Naive B cell (primary cell): ENCODE data around the gene TRAF3. TPM values are rescaled to one million over a fixed set of nuclear protein-coding genes. Genes with fewer than 3 reads are reported as not detected.
A peak's percentile ranks its signal among the peaks of the same experiment; 100 is the strongest.
"Not testable (repeated sequence)": the region's sequence is repeated elsewhere in the genome, so short reads cannot be mapped to it uniquely, and the experiment has no call there.

Experiments
- ATAC-seq, 2 donors: fragments of 150-1000 bp; cut with Tn5 transposase; 2 replicates each; pipeline ENCODE4 v1.10.0; 2021; ENCODE audit warnings: low read depth in 2 of 2, mild to moderate bottlenecking in 2 of 2, moderate library complexity in 2 of 2
- DNase-seq: peaks from one replicate; pipeline ENCODE4 v3.0.0; 2022
- H3K27ac Mint-ChIP-seq, 6 donors: one replicate each; pipeline ENCODE4 v1.8.0; 2020 to 2022; ENCODE audit warnings: mild to moderate bottlenecking in 6 of 6, mixed read lengths in 6 of 6, moderate library complexity in 5 of 6, inconsistent platforms in 2 of 6
- H3K27me3 Mint-ChIP-seq, 3 donors: one replicate each; pipeline ENCODE4 v1.8.0; 2021 to 2022; ENCODE audit warnings: mixed read lengths in 3 of 3, mild to moderate bottlenecking in 1 of 3
- H3K36me3 Mint-ChIP-seq, 2 donors: one replicate each; pipeline ENCODE4 v1.8.0; 2020 to 2022; ENCODE audit warnings: mixed read lengths in 2 of 2, inconsistent platforms in 1 of 2, mild to moderate bottlenecking in 1 of 2
- H3K4me1 Mint-ChIP-seq, 3 donors: one replicate each; pipeline ENCODE4 v1.8.0; 2020 to 2022; ENCODE audit warnings: mixed read lengths in 3 of 3, inconsistent platforms in 1 of 3, mild to moderate bottlenecking in 1 of 3, moderate library complexity in 1 of 3
- H3K4me3 Mint-ChIP-seq, 8 donors: one replicate each; pipeline ENCODE4 v1.8.0; 2020 to 2022; ENCODE audit warnings: mild to moderate bottlenecking in 8 of 8, mixed read lengths in 8 of 8, moderate library complexity in 8 of 8, inconsistent platforms in 2 of 8
- H3K9me3 Mint-ChIP-seq, 7 donors: one replicate each; pipeline ENCODE4 v1.8.0; 2020 to 2022; ENCODE audit warnings: mixed read lengths in 7 of 7, mild to moderate bottlenecking in 5 of 7, inconsistent platforms in 2 of 7, moderate library complexity in 1 of 7
- polyA plus RNA-seq, 6 donors: library from polyadenylated mRNA; unstranded; fragments of 300-500 nt; fragmentation: Illumina TruSeq; gene quantifications; one replicate each; pipeline ENCODE4 v1.2.3, GENCODE V29; 2021; ENCODE audit warnings: low read depth in 6 of 6

TRAF3 gene
- polyA plus RNA-seq, 6 donors from 2014 or later = 22.2 to 36.7 (median 27.0) TPM

DNA sequence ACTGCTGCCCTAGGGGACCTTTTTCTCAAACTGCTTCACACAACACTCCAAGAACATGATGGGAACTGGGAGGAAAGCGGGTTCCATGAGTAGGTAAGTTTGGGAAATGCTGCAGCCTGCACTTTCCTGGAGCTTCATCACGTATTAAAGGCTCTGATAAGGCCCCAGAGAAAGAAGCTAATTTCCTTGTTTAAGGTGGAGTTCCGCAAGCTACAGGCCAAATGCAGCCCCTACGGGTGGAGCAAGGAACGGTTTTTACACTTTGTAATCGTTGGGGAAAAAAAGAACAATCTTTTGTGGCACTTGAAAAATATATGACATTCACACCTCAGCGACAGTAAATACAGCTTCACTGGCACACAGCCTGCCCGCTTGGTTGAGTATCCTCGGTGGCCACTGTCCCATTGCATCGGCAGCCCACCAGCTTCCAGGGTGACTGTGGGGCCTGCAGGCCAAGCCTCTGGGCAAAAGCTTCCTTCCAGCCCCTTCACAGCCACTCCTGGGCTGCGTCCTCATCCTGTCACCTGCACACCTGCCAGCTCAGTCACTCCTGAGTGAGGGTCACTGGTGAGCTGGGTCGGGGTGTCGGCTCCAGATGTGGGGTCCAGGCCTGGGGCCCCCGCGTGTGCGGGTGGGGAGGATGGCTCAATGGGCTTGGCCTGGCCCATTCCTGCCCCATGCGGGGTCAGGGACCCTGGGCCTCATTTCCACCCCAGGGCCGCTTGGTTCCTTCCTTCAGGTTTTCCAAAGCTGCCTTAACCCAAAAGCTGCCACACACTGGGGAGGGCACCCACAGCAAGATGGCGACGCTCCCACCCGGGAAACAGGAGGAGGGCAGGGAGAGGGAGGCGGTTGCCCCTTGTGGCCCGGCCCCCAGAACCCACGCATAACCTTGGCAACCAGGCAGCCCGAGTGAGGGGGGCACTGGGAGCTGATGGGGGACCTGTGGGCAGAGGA is 147.7 kb downstream of the TRAF3 start:
- ATAC-seq = no peak
- Mint-ChIP-seq H3K27me3 (peaks cover 6 to 23% (median 12%) of the 10 kb centered on the region in 3 donors), H3K4me1 (peaks cover 17 to 25% (median 23%) of the 10 kb centered on the region in 3 donors), H3K9me3 (no peaks in the 10 kb centered on the region), H3K36me3 (peaks cover 0 to 7% of the 10 kb centered on the region in 2 donors), H3K27ac (no peak overlapping the region), H3K4me3 (peak overlapping the region in 5 of 8 donors; percentile 33 to 59 (median 45))
- no peak for DNase-seq

- peaks cover 6 to 23% (median 12%) of the 10 kb centered on the region in 3 donors for H3K27me3 Mint-ChIP-seq
- H3K36me3 Mint-ChIP-seq = peaks cover 0 to 7% of the 10 kb centered on the region in 2 donors
- H3K4me3 Mint-ChIP-seq = peak overlapping the region in 2 of 8 donors; percentile 2 to 64
- no peak for ATAC-seq
- H3K27ac Mint-ChIP-seq = peak overlapping the region in 1 of 6 donors; percentile 85
- H3K4me1 Mint-ChIP-seq = peaks cover 17 to 25% (median 23%) of the 10 kb centered on the region in 3 donors
- H3K9me3 Mint-ChIP-seq = no peaks in the 10 kb centered on the region
- DNase-seq = no peak
Observed at GRCh38 chr14:102925646-102926045, 148.4 kb downstream of the TRAF3 start.

GRCh38 chr14:102926104-102926503 is 148.9 kb downstream of the TRAF3 start:
- H3K36me3 Mint-ChIP-seq = peaks cover 0 to 7% of the 10 kb centered on the region in 2 donors
- no peaks in the 10 kb centered on the region for H3K9me3 Mint-ChIP-seq
- H3K4me3 Mint-ChIP-seq = peak overlapping the region in 4 of 8 donors; percentile 2 to 64 (median 30)

GRCh38 chr14:102926840-102927239 is 149.6 kb downstream of the TRAF3 start:
- H3K4me3 Mint-ChIP-seq = peak overlapping the region in 2 of 8 donors; percentile 74 to 81
- H3K9me3 Mint-ChIP-seq, H3K36me3 Mint-ChIP-seq, H3K27ac Mint-ChIP-seq, DNase-seq, ATAC-seq: not testable (repeated sequence)
- peaks cover 6 to 28% (median 12%) of the 10 kb centered on the region in 3 donors for H3K27me3 Mint-ChIP-seq
- peaks cover 17 to 25% (median 23%) of the 10 kb centered on the region in 3 donors for H3K4me1 Mint-ChIP-seq

More at GRCh38 chr14:102926104-102926503, 148.9 kb downstream of the TRAF3 start:
- Mint-ChIP-seq H3K27ac (peak overlapping the region in 2 of 6 donors; percentile 46 to 85), H3K4me1 (peaks cover 17 to 25% (median 23%) of the 10 kb centered on the region in 3 donors), H3K27me3 (peaks cover 6 to 23% (median 12%) of the 10 kb centered on the region in 3 donors)
- ATAC-seq (no peak), DNase-seq (no peak)

- ATAC-seq (no peak), DNase-seq (no peak)
- Mint-ChIP-seq H3K9me3 (no peaks in the 10 kb centered on the region), H3K4me1 (peaks cover 17 to 25% (median 23%) of the 10 kb centered on the region in 3 donors), H3K27ac (peak overlapping the region in 3 of 6 donors; percentile 56 to 92 (median 60)), H3K4me3 (peak overlapping the region; percentile 57 to 90 (median 78)), H3K36me3 (peaks cover 0 to 7% of the 10 kb centered on the region in 2 donors), H3K27me3 (peaks cover 6 to 32% (median 12%) of the 10 kb centered on the region in 3 donors)
Observed at GRCh38 chr14:102927346-102927877, 150.2 kb downstream of the TRAF3 start.

DNA sequence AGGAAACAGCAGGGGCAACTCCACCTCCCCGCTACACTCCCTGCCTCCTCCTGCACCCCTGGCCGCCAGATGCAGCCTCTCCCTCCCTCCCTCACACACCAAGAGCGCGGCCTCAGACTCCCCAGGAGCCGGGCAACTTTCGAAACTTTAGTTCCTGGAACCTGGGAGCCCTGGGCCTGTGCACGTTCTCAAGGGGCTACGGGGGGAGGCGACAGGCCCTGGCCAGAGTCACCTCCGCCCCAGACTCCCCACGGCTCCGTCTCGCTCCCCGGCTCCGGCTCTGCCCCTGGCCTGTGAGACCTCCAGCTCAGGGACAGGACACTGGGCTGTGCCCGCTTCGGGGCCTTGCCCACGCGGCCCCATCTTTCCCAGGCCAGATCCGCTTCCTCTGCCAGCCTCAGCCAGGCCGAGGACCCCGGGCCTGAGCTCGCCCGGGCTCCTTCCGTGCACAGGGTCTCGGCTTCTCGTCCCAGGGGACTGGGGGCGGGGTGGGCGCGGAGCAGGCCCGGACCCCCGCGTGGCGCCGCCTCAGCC is 150.7 kb downstream of the TRAF3 start:
- ATAC-seq = peak; percentile 19 to 35
- peak overlapping the region; percentile 74 to 94 (median 85) for H3K4me3 Mint-ChIP-seq
- peaks cover 6 to 31% (median 12%) of the 10 kb centered on the region in 3 donors for H3K27me3 Mint-ChIP-seq
- peaks cover 0 to 7% of the 10 kb centered on the region in 2 donors for H3K36me3 Mint-ChIP-seq
- H3K27ac Mint-ChIP-seq = peak overlapping the region in 4 of 6 donors; percentile 39 to 82 (median 58)
- DNase-seq = no peak
- no peaks in the 10 kb centered on the region for H3K9me3 Mint-ChIP-seq
- H3K4me1 Mint-ChIP-seq = peaks cover 17 to 24% (median 23%) of the 10 kb centered on the region in 3 donors

DNA sequence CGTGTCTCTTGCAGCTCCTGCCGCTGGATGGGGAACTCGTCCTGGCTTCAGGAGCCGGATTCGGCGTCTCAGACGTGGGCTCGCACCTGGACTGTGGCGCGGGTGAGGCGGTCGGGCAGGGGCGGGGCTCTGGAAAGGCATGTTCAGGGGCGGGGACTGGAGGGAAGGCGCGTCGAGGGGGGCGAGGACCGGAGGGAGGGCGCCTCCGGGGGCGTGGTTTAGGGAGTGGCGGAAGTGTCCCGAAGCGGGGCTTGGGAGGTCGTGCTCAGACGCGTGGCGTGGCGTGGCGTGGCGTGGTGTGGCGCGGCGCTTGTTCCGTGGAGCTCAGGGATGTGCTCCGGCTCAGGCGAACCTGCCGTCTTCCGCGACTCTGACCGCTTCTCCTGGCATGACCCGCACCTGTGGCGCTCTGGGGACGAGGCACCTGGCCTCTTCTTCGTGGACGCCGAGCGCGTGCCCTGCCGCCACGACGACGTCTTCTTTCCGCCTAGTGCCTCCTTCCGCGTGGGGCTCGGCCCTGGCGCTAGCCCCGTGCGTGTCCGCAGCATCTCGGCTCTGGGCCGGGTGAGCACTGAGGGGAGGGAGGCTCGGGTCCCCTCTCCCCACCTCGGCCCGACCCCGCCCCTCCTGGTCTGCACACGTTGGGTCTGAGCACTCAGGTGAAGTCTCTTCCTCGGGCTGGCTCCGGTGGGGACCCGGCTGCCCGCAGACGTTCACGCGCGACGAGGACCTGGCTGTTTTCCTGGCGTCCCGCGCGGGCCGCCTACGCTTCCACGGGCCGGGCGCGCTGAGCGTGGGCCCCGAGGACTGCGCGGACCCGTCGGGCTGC is 151.4 kb downstream of the TRAF3 start:
- Mint-ChIP-seq H3K27me3 (peaks cover 6 to 26% (median 12%) of the 10 kb centered on the region in 3 donors), H3K27ac (peak overlapping the region in 4 of 6 donors; percentile 39 to 87 (median 82)), H3K4me1 (peaks cover 14 to 20% (median 20%) of the 10 kb centered on the region in 3 donors), H3K36me3 (peaks cover 0 to 7% of the 10 kb centered on the region in 2 donors), H3K4me3 (peak overlapping the region; percentile 74 to 94 (median 85)), H3K9me3 (no peaks in the 10 kb centered on the region)
- DNase-seq (peak; percentile 82), ATAC-seq (peak; percentile 83 to 84)

DNA sequence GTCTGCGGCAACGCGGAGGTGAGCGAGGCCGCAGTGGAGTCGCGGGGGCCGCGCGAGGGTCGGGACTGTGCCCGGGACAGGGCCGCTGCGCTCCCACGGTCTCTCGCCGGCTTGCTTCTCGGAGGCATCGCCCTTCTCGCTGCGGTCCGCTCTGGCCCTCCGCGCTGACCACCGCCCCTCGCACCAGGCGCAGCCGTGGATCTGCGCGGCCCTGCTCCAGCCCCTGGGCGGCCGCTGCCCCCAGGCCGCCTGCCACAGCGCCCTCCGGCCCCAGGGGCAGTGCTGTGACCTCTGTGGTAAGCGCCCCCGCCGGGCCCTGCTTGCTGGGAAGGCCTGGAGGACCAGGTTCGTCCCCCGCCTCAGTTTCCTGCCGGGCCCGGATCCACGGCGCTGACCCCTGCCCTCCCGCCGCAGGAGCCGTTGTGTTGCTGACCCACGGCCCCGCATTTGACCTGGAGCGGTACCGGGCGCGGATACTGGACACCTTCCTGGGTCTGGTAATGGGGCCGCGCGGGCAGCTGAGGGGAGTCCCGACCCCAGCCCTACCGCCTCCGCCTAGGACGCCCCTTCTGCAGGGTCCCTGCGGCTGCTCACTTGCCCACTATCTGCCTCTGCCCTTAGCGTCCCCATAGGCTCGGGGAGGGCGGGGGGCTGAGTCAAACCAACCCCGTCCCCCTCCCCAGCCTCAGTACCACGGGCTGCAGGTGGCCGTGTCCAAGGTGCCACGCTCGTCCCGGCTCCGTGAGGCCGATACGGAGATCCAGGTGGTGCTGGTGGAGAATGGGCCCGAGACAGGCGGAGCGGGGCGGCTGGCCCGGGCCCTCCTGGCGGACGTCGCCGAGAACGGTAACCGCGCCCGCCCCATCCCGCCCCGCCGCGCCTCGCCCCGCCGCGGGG is 152.2 kb downstream of the TRAF3 start:
- peak overlapping the region in 1 of 6 donors; percentile 15 for H3K27ac Mint-ChIP-seq
- no peak for DNase-seq
- ATAC-seq = no peak
- H3K4me3 Mint-ChIP-seq = peak overlapping the region in 7 of 8 donors; percentile 9 to 75 (median 62)
- peaks cover 0 to 7% of the 10 kb centered on the region in 2 donors for H3K36me3 Mint-ChIP-seq
- H3K9me3 Mint-ChIP-seq = no peaks in the 10 kb centered on the region
- peaks cover 9 to 17% (median 12%) of the 10 kb centered on the region in 3 donors for H3K4me1 Mint-ChIP-seq
- peaks cover 6 to 22% (median 12%) of the 10 kb centered on the region in 3 donors for H3K27me3 Mint-ChIP-seq

GRCh38 chr14:102930138-102930752 is 153.0 kb downstream of the TRAF3 start:
- ATAC-seq (peak in 1 of 2 donors; percentile 3), DNase-seq (no peak)
- H3K4me1 Mint-ChIP-seq = peaks cover 8 to 17% (median 12%) of the 10 kb centered on the region in 3 donors
- H3K36me3 Mint-ChIP-seq = peaks cover 0 to 7% of the 10 kb centered on the region in 2 donors
- no peak overlapping the region for H3K27ac Mint-ChIP-seq
- peak overlapping the region in 3 of 8 donors; percentile 40 to 74 (median 65) for H3K4me3 Mint-ChIP-seq
- no peaks in the 10 kb centered on the region for H3K9me3 Mint-ChIP-seq
- H3K27me3 Mint-ChIP-seq = peaks cover 6 to 18% (median 12%) of the 10 kb centered on the region in 3 donors

DNA sequence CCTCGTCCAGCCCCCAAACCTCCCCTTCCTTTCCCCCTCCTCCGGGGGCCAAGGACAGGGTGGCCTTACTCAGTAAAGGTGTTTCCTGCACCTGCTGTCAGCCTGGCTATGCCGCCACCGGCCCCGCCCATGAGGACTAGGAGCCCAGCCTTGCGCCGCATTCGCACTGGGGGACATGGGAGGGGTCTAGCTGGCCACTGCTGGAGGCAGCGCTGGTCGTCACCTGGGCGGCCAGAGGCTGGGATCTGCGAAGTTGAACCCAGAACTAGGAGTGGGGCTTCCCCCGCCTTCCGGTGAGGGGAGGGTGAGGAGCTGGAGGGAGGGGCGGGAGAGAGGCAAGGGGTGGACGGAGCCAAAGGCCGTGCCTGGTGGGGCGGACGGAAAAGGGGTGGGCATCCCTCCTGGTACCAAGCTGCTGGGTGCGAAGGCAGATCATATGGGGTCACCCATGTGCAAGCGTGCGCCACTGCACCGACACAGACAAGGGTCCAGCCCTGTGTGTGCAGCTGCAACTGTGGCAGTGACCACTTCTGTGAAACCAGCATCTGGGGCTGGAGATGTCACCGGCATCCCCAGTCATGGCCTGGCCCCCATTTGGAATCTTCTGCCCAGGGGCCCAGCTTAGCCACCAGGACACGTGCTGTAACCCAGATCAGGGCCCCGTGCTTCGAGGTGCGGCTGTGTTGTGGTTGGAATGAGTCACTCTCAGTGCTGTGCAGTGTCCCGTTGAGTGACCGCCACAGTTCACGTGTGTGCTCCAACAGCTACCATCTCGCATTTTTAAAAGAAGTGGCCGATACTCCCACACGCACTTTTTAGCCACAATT is 153.7 kb downstream of the TRAF3 start:
- peaks cover 0 to 3% of the 10 kb centered on the region in 2 donors for H3K36me3 Mint-ChIP-seq
- DNase-seq = no peak
- peaks cover 5 to 12% (median 8%) of the 10 kb centered on the region in 3 donors for H3K4me1 Mint-ChIP-seq
- H3K27me3 Mint-ChIP-seq = peaks cover 3 to 11% (median 6%) of the 10 kb centered on the region in 3 donors
- H3K27ac Mint-ChIP-seq = peak overlapping the region in 1 of 6 donors; percentile 26
- peak overlapping the region; percentile 21 to 82 (median 56) for H3K4me3 Mint-ChIP-seq
- H3K9me3 Mint-ChIP-seq = no peaks in the 10 kb centered on the region
- ATAC-seq = no peak
